IgD-negative memory B cell (primary cell): ENCODE results near the gene MRPL55. TPM values are rescaled to one million over a fixed set of nuclear protein-coding genes. Genes with fewer than 3 reads are reported as not detected.
"Not testable (repeated sequence)": the region's sequence is repeated elsewhere in the genome, so short reads cannot be mapped to it uniquely, and the experiment has no call there.

Source experiments
- H3K27ac Mint-ChIP-seq, 3 donors: one replicate each; pipeline ENCODE4 v1.8.0; 2020 to 2022; ENCODE audit warnings: mild to moderate bottlenecking in 3 of 3, mixed read lengths in 3 of 3, moderate library complexity in 1 of 3
- H3K27me3 Mint-ChIP-seq: one replicate; pipeline ENCODE4 v1.8.0; 2021; ENCODE audit warnings: mixed read lengths
- H3K36me3 Mint-ChIP-seq: one replicate; pipeline ENCODE4 v1.8.0; 2020; ENCODE audit warnings: mild to moderate bottlenecking, mixed read lengths
- H3K4me1 Mint-ChIP-seq, 3 donors: one replicate each; pipeline ENCODE4 v1.8.0; 2020 to 2022; ENCODE audit warnings: mixed read lengths in 3 of 3, mild to moderate bottlenecking in 1 of 3
- H3K4me3 Mint-ChIP-seq, 4 donors: one replicate each; pipeline ENCODE4 v1.8.0; 2020 to 2022; ENCODE audit warnings: mild to moderate bottlenecking in 4 of 4, mixed read lengths in 4 of 4, moderate library complexity in 3 of 4
- H3K9me3 Mint-ChIP-seq, 3 donors: one replicate each; pipeline ENCODE4 v1.8.0; 2020 to 2021; ENCODE audit warnings: mixed read lengths in 3 of 3, mild to moderate bottlenecking in 1 of 3
- polyA plus RNA-seq: library from polyadenylated mRNA; unstranded; fragments of 300-500 nt; fragmentation: Illumina TruSeq; gene quantifications from one replicate; pipeline ENCODE4 v1.2.3, GENCODE V29; 2021

The MRPL55 gene
- polyA plus RNA-seq, 1 donor from 2014 or later: 146 TPM

- no peaks in the 10 kb centered on the region for H3K27me3 Mint-ChIP-seq
- no peak overlapping the region for H3K4me3 Mint-ChIP-seq
- H3K36me3 Mint-ChIP-seq: peaks cover 4% of the 10 kb centered on the region
- H3K27ac Mint-ChIP-seq: no peak overlapping the region
- H3K4me1 Mint-ChIP-seq: peaks cover 0 to 6% (median 4%) of the 10 kb centered on the region in 3 donors
- H3K9me3 Mint-ChIP-seq: no peaks in the 10 kb centered on the region
These were observed 8.9 kb upstream of the MRPL55 start for GRCh38 chr1:228118040-228118439.

DNA sequence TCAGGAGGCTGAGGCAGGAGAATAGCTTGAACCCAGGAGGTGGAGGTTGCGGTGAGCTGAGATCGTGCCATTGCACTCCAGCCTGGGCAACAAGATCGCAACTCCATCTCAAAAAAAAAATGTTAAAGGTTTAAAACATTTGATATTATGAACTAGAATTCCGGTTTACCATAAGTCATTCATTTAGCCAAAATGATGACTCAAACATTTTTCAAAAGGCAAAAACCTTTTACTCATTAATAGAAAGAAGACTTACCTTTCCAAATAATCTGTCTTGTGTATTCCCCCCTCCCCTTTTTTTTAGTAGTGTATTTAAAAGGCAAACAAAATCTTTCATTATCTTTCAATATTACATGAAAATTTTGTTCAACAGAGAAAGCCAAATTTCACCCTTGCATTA is 8.2 kb upstream of the MRPL55 start:
- Mint-ChIP-seq H3K27ac (peak overlapping the region in 1 of 3 donors; percentile 40), H3K4me1 (peaks cover 0 to 6% (median 4%) of the 10 kb centered on the region in 3 donors), H3K27me3 (no peaks in the 10 kb centered on the region), H3K4me3 (no peak overlapping the region), H3K36me3 (peaks cover 4% of the 10 kb centered on the region), H3K9me3 (no peaks in the 10 kb centered on the region)

GRCh38 chr1:228114827-228115226 is 5.7 kb upstream of the MRPL55 start:
- Mint-ChIP-seq H3K9me3 (no peaks in the 10 kb centered on the region), H3K27me3 (no peaks in the 10 kb centered on the region), H3K4me3 (no peak overlapping the region), H3K27ac (no peak overlapping the region), H3K36me3 (peaks cover 7% of the 10 kb centered on the region), H3K4me1 (peaks cover 0 to 2% (median 0%) of the 10 kb centered on the region in 3 donors)

- Mint-ChIP-seq H3K27ac (peak overlapping the region in 1 of 3 donors; percentile 19), H3K27me3 (no peaks in the 10 kb centered on the region), H3K4me1 (peaks cover 4 to 14% (median 9%) of the 10 kb centered on the region in 3 donors), H3K4me3 (peak overlapping the region in 1 of 4 donors; percentile 62), H3K9me3 (no peaks in the 10 kb centered on the region), H3K36me3 (peaks cover 3% of the 10 kb centered on the region)
These were observed 3.5 kb upstream of the MRPL55 start for GRCh38 chr1:228112617-228113016.

DNA sequence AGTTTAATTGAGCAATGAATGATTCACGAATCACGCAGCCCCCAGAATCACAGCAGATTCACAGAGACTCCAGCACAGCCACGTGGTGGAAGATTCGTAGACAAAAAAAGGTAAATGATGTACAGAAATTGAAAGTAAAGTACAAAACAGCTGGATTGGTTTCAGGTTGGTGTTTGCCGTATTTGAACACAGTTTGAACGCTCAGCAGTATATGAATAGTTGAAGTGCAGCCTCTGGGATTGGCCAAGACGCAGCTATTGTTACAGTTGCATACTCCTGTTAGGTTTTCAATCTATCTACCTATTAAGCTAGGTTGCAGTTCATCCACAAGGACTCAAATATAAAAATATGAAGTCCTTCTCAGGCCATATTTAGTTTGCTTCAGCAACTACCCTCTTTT is 3.1 kb upstream of the MRPL55 start:
- Mint-ChIP-seq H3K9me3 (no peaks in the 10 kb centered on the region), H3K36me3 (peaks cover 3% of the 10 kb centered on the region), H3K27me3 (no peaks in the 10 kb centered on the region), H3K4me3 (peak overlapping the region in 1 of 4 donors; percentile 62), H3K27ac (no peak overlapping the region), H3K4me1 (peaks cover 4 to 14% (median 9%) of the 10 kb centered on the region in 3 donors)

- H3K9me3 Mint-ChIP-seq, H3K36me3 Mint-ChIP-seq, H3K4me3 Mint-ChIP-seq, H3K27me3 Mint-ChIP-seq, H3K27ac Mint-ChIP-seq: not testable (repeated sequence)
- H3K4me1 Mint-ChIP-seq: peaks cover 4 to 14% (median 9%) of the 10 kb centered on the region in 3 donors
These were observed 2.2 kb upstream of the MRPL55 start for GRCh38 chr1:228111315-228111714.

DNA sequence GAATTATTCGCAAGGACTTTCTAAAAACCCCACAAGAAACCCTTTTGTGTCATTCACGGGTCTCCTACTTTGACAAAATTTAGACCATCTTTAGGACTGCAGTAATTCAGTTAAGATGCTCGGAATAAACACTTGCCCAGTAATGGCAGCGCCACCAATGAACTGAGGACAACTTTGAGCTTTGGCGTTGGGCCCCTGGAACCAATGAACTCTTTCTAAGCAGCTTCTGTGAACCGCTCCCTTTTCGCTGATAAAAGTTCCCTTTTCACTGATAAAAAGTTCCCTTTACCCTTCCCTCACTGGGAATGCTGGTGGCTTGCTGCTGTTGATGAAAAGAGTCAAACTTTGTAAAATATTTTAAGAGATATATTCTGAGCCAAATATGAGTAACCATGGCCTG is 1.5 kb upstream of the MRPL55 start:
- no peak overlapping the region for H3K27ac Mint-ChIP-seq

DNA sequence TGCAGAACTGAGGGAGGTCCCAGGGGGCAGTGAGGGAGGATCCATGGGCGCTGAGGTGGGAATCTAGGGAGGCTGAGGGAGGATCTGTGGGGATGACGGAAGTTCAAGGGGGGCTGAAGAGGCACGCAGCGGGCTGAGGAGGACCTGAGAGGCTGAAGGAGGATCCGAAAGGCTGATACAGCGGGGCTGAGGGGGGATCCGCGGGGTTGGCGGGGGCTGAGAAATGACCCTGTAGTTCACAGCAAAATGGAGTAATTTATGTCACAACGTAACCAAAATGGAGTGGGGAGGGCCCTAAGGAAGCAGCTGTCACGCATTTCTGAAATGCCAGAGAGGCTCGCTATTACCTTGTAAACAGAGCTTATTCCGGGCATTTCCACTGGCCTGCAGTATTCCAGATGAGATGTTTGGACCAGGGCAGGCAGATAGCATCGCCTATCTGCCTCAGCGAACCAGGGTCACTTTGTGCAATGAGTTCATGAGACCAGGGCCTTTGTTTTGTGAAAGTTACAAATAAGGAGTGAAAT is 926 bp upstream of the MRPL55 start:
- Mint-ChIP-seq H3K36me3 (peaks cover 3% of the 10 kb centered on the region), H3K4me3 (peak overlapping the region; percentile 86 to 96 (median 94)), H3K27me3 (no peaks in the 10 kb centered on the region), H3K4me1 (peaks cover 4 to 14% (median 9%) of the 10 kb centered on the region in 3 donors), H3K27ac (peak overlapping the region in 2 of 3 donors; percentile 86), H3K9me3 (no peaks in the 10 kb centered on the region)

More for the DNA sequence above, 1.5 kb upstream of the MRPL55 start:
- Mint-ChIP-seq H3K36me3 (peaks cover 3% of the 10 kb centered on the region), H3K9me3 (no peaks in the 10 kb centered on the region), H3K4me3 (peak overlapping the region in 2 of 4 donors; percentile 79 to 86), H3K27me3 (no peaks in the 10 kb centered on the region), H3K4me1 (peaks cover 4 to 14% (median 9%) of the 10 kb centered on the region in 3 donors)

DNA sequence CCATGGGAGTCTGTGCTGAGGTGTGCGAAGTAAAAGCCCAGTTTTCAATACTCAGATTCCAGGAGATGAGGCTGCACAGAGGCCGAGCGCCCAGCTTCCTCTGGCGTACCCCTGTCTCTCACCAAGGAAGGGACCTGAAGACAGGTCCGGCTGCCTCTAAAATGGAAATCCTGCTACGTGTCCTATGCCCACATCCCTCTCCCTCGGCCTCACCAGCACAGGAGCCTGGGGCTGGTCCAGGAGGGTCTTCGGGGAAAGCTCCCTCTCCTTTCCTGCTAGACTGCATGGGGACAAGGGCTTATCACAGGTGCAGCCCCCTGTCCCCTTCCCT is 392 bp downstream of the MRPL55 start:
- H3K9me3 Mint-ChIP-seq: no peaks in the 10 kb centered on the region
- peak overlapping the region; percentile 86 to 96 (median 94) for H3K4me3 Mint-ChIP-seq
- H3K36me3 Mint-ChIP-seq: peaks cover 3% of the 10 kb centered on the region
- H3K27me3 Mint-ChIP-seq: no peaks in the 10 kb centered on the region
- peak overlapping the region; percentile 86 to 94 (median 86) for H3K27ac Mint-ChIP-seq
- peaks cover 9 to 18% (median 14%) of the 10 kb centered on the region in 3 donors for H3K4me1 Mint-ChIP-seq

- no peaks in the 10 kb centered on the region for H3K9me3 Mint-ChIP-seq
These were observed 926 bp downstream of the MRPL55 start for GRCh38 chr1:228108055-228108690.

DNA sequence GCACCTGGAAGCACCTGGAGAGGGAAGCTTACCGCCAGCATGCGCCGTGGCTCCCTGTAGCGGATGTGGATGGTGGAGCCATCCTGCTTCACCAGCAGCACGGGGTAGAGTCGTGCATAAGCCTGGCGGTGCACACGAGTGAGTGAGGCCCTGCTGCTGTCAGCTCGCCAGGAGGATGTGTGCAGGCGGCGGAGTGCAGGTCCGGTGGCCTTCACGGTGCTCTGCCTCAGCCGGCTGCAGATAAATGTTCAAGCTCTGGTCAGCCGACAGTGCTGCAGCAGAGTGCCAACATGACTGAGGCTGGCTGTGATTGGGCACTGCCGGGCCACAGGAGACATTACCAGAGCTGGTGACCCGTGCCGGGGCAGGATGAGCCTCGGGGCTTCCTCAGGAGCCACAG is 1.5 kb downstream of the MRPL55 start:
- no peaks in the 10 kb centered on the region for H3K27me3 Mint-ChIP-seq
- peak overlapping the region in 2 of 3 donors; percentile 74 to 86 for H3K27ac Mint-ChIP-seq
- H3K9me3 Mint-ChIP-seq: no peaks in the 10 kb centered on the region
- H3K36me3 Mint-ChIP-seq: peaks cover 3% of the 10 kb centered on the region
- H3K4me1 Mint-ChIP-seq: peaks cover 9 to 19% (median 16%) of the 10 kb centered on the region in 3 donors
- H3K4me3 Mint-ChIP-seq: peak overlapping the region; percentile 27 to 96 (median 89)

More at GRCh38 chr1:228108055-228108690, 926 bp downstream of the MRPL55 start:
- H3K4me3 Mint-ChIP-seq: peak overlapping the region; percentile 86 to 96 (median 94)
- H3K27ac Mint-ChIP-seq: peak overlapping the region in 2 of 3 donors; percentile 74 to 86
- peaks cover 3% of the 10 kb centered on the region for H3K36me3 Mint-ChIP-seq
- peaks cover 9 to 19% (median 16%) of the 10 kb centered on the region in 3 donors for H3K4me1 Mint-ChIP-seq
- no peaks in the 10 kb centered on the region for H3K27me3 Mint-ChIP-seq

- H3K27ac Mint-ChIP-seq: peak overlapping the region in 1 of 3 donors; percentile 86
- peaks cover 9 to 19% (median 19%) of the 10 kb centered on the region in 3 donors for H3K4me1 Mint-ChIP-seq
- no peaks in the 10 kb centered on the region for H3K27me3 Mint-ChIP-seq
- no peaks in the 10 kb centered on the region for H3K36me3 Mint-ChIP-seq
- H3K9me3 Mint-ChIP-seq: no peaks in the 10 kb centered on the region
- H3K4me3 Mint-ChIP-seq: peak overlapping the region in 3 of 4 donors; percentile 58 to 86 (median 60)
These were observed 2.4 kb downstream of the MRPL55 start for GRCh38 chr1:228106800-228107054.

GRCh38 chr1:228105996-228106799 is 2.9 kb downstream of the MRPL55 start:
- peak overlapping the region in 1 of 3 donors; percentile 86 for H3K27ac Mint-ChIP-seq
- peak overlapping the region in 1 of 4 donors; percentile 86 for H3K4me3 Mint-ChIP-seq
- H3K9me3 Mint-ChIP-seq: no peaks in the 10 kb centered on the region
- peaks cover 9 to 24% (median 23%) of the 10 kb centered on the region in 3 donors for H3K4me1 Mint-ChIP-seq
- H3K36me3 Mint-ChIP-seq: no peaks in the 10 kb centered on the region
- H3K27me3 Mint-ChIP-seq: no peaks in the 10 kb centered on the region

DNA sequence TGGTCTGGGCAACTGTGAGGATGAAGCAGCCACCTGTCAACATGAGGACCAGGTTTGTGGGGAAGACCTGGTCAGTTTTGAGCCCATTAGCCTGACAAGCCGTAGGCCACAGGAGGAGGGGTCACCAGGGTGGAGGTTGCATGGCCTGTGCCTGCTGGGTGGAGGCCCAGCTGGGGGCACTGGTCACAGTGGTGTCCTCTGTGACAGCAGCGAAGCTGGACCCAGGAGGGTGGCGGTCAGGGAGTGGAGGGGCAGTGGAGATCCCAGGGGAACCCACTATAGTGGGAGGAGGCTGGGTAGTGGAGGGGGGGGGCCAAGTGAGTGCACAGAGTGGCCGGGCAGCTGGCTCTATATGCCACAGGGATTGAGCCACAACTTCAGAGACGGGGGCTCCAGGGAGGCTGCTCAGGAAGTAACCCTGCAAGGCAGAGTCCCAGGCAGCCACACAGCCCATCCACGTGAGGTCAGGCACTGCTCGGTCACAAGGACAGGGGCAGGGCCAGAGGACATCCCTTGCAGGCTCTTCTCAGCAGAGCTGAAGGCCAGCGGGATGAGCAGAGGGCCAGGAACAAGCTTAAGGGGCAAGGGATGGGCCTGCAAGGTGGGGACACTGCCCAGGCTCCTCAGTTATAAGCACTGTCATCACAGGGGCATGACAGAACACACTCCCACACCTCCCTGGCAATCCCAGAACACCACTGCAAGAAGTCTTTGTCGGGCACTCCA is 3.7 kb downstream of the MRPL55 start:
- Mint-ChIP-seq H3K4me1 (peaks cover 9 to 25% (median 24%) of the 10 kb centered on the region in 3 donors), H3K9me3 (no peaks in the 10 kb centered on the region), H3K27ac (peak overlapping the region in 1 of 3 donors; percentile 86), H3K36me3 (no peaks in the 10 kb centered on the region), H3K27me3 (no peaks in the 10 kb centered on the region), H3K4me3 (peak overlapping the region in 1 of 4 donors; percentile 86)
